ENCODE data around the gene CASP4.

CASP4 gene

DNA sequence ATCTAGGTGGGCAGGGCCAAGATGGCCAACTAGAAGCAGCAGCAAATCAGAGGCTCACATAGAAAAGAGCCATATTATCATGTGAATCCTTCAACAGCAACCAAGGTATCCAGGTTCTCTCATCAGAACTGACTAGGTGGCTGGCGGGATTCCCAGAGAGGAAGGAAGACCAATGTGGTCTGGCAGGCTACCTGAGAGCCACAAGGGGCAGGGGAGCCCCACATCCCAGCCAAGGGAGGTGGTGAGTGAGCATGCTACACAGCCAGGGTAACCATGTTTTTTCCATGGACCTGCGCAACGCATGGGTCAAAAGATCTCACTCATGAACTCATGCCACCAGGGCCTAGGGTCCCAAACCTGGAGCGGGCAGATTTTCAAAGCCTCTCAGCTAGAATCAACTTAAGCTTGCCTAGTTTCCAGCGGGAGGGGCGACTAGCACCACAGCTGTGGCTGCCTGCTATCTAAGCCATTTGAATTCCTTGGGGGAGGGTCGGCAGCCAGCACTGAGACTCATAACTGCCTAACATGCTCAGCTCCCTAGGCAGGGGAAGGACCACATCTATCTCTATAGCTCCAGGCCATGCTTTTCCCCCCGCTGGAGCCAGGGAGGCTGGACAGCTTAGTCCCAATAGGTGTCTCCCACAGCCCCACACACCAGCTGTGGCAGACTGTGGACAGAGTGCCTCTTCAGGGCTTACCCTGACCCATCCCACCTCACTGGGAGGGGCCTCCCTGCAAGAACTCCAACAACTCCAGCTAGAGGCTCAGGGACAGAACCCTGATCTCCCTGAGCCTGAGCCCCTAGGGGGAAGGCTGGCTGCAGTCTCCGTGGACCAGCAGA lies 41.4 kb downstream of the CASP4 start:
- Mint-ChIP-seq H3K4me3 (no peak overlapping the region), H3K36me3 (ENCODE audit: low read depth) (peaks cover 32% of the 10 kb centered on the region), H3K27me3 (no peaks in the 10 kb centered on the region), H3K4me1 (ENCODE audit: low read depth) (peaks cover 7% of the 10 kb centered on the region), H3K27ac (no peak overlapping the region), H3K9me3 (peaks cover 27% of the 10 kb centered on the region)

DNA sequence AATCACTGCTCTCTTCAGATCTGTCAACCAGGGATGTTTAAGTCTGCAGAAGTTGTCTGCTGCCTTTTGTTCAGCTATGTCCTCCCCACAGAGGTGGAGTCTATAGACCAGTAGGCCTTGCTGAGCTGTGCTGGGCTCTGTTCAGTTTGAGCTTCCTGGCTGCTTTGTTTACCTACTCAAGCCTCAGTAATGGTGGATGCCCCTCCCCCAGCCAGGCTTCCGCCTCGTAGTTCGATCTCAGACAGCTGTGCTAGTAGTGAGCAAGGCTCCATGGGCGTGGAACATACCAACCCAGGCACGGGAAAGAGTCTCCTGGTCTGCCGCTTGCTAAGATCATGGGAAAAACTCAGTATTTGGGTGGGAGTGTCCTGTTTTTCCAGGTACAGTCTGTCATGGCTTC lies 42.5 kb downstream of the CASP4 start:
- H3K27ac Mint-ChIP-seq, result no peak overlapping the region
- no peaks in the 10 kb centered on the region for H3K27me3 Mint-ChIP-seq
- H3K4me3 Mint-ChIP-seq, result no peak overlapping the region
- H3K36me3 Mint-ChIP-seq (ENCODE audit: low read depth), result peaks cover 32% of the 10 kb centered on the region
- peaks cover 10% of the 10 kb centered on the region for H3K4me1 Mint-ChIP-seq (ENCODE audit: low read depth)
- peaks cover 27% of the 10 kb centered on the region for H3K9me3 Mint-ChIP-seq

DNA sequence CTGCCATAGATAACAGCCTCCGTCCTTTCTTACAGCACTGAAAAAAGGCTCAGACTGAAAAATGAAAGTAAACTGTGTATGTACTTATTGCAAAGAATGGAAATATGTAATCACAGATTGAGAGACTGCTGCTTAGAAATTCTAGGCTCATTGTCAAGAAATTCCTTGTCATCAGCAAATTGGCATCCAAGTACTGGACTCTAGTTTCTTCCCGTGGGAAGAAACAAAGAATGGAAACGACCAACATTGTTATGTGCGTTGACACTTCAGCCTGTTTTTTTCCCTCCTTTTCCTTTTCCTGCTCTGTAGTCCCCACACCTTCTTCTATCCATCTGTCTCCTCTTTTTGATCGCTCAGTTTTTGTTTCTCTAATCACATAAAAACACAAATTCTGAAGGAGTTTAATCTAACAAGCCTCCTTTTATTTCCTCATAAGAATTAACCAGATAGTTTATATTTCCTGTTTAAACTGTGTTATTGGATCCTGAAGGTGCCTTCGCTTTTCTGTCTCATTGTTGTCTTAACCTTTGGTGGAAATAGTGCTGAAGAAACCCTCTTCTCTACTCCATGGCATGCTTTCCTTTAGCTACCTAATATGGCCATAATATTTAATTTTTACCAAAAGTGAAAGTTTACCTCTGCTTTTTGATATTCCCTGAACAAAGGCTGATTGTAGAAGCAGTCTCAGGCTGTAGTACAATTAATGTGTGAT lies 50.1 kb downstream of the CASP4 start:
- no peaks in the 10 kb centered on the region for H3K27me3 Mint-ChIP-seq

DNA sequence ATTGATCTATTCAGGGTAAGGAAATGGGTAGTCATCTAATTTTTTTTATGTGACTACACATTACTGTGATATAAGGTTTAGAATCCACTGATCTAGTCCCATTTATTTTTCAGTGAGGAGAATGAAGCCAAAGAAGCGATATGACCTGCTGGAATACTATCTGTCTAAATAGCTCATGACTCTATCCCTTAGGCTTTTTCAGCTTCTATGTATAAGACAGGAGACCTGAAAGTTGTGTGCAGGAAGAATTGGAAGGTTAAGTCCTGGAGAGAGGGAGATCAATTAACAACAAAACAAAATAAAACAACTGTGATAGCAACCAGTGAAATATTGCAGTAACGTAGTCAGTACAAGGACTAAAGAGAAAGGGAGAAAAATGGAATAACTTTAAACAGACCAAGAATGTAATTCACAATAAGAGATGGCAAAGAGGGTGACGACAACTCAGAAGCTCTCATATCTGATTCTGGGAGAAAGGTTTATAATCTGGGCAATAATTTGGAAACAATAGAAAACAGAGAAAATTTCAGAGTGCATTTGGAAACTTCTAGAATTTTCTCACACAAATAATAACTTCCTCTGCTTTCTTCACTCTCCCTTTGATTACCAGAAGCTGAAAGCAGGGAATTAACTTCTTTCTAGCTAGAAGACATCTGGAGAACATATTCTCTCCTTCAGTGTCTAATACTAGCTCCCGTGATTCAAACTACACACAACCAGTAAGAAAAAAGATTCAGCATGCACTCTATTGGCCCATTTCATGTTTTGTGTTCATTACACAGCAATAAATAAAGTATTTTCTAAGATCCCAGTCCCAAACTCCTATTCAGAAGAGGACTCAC lies 50.9 kb downstream of the CASP4 start:
- Mint-ChIP-seq H3K9me3 (no peaks in the 10 kb centered on the region), H3K36me3 (ENCODE audit: low read depth) (no peaks in the 10 kb centered on the region), H3K4me1 (ENCODE audit: low read depth) (peaks cover 64% of the 10 kb centered on the region), H3K27ac (peak overlapping the region; percentile 79), H3K27me3 (no peaks in the 10 kb centered on the region), H3K4me3 (peak overlapping the region; percentile 81)

More for the DNA sequence above, 50.1 kb downstream of the CASP4 start:
- Mint-ChIP-seq H3K27ac (peak overlapping the region; percentile 79), H3K36me3 (ENCODE audit: low read depth) (no peaks in the 10 kb centered on the region), H3K9me3 (no peaks in the 10 kb centered on the region), H3K4me3 (peak overlapping the region; percentile 81), H3K4me1 (ENCODE audit: low read depth) (peaks cover 63% of the 10 kb centered on the region)

DNA sequence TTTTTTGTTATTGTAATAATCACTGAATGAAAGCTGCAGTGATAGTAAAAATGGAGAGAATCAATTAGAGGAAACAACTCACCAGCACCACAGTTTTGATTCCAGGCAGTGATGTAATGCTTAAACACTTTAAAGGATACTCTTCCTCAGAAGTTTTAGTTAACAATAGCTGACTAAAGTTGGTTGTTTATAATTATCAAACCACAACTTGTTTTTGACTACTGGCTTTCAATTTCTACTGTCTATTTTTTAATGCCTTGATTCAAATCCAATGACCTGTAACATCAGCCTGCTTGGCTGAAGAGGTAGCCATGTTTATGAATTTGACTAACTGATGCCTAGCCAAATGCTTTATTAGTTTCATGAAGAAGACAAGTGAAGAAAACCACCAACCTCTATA lies 51.9 kb downstream of the CASP4 start:
- H3K36me3 Mint-ChIP-seq (ENCODE audit: low read depth), result no peaks in the 10 kb centered on the region
- no peaks in the 10 kb centered on the region for H3K27me3 Mint-ChIP-seq
- H3K4me1 Mint-ChIP-seq (ENCODE audit: low read depth), result peaks cover 68% of the 10 kb centered on the region
- H3K4me3 Mint-ChIP-seq, result peak overlapping the region; percentile 71
- no peaks in the 10 kb centered on the region for H3K9me3 Mint-ChIP-seq
- peak overlapping the region; percentile 59 for H3K27ac Mint-ChIP-seq

DNA sequence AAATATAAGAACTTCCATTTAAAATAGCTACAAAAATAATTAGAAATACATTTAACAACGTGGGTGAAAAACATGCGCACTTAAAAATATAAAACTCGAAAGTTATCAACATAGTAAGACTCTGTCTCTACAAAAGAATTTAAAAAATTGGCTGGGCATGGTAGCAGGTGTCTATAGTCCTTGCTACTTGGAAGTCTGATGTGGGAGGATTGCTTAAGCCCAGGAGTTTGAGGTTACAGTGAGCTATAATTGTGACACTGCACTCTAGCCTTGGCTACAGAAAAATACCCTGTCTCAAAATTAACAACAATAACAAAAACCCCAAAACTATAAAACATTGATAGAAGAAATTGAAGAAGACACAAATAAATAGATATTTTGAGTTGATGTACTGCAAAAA lies 56.3 kb downstream of the CASP4 start:
- H3K36me3 Mint-ChIP-seq (ENCODE audit: low read depth), result peaks cover 9% of the 10 kb centered on the region
- peaks cover 4% of the 10 kb centered on the region for H3K9me3 Mint-ChIP-seq
- H3K4me3 Mint-ChIP-seq, result no peak overlapping the region
- H3K4me1 Mint-ChIP-seq (ENCODE audit: low read depth), result peaks cover 65% of the 10 kb centered on the region
- H3K27ac Mint-ChIP-seq, result peak overlapping the region; percentile 36
- H3K27me3 Mint-ChIP-seq, result no peaks in the 10 kb centered on the region

DNA sequence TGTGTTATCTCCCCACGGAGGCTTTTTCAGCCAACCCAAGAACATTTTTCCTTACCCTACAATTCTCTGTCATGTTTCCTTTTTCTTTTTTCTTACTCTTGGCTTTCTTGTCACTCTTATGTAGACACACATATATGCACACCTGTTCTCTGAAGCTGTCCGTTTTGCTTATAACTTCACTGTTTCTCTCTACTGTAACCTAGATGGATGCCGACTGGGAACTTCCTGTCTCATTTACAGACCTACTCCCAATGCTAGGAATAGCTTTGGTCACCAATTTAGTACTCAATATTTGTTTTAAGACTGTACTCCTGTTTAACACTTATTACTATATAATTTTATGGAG lies 60.2 kb downstream of the CASP4 start:
- Mint-ChIP-seq H3K27me3 (no peaks in the 10 kb centered on the region), H3K27ac (peak overlapping the region; percentile 2), H3K4me1 (ENCODE audit: low read depth) (peaks cover 37% of the 10 kb centered on the region), H3K4me3 (no peak overlapping the region), H3K36me3 (ENCODE audit: low read depth) (peaks cover 23% of the 10 kb centered on the region), H3K9me3 (peaks cover 4% of the 10 kb centered on the region)

DNA sequence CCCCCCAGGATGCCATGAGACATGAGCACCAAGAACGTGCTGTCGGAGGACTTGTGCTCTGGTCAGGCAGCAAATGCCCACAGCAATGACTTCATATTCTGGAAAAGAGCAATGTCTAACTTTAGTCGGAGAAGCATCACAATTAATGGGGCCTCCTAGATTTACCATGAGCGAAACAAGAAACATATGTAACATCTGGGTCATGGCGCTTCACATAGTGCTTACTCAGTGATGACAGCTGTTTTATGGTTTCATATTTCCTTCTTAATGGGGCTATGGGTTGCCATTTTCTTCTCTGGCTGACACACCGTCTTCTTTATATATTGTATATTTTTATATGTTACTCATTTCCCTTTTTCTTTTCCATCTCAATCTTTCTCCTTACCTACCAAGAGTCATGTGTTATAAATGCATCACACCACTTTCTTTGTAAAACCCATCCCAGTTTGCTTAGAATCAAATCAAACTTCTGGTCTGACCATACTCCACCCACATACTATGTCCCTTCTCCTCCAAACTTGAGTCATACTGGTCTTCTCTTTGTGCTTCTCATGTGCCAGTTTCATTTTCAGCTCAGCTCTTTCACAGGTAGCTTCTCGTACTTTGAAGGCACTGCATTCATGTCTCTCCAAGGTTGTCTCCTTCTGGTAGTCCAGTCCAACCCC lies 60.7 kb downstream of the CASP4 start:
- peaks cover 27% of the 10 kb centered on the region for H3K36me3 Mint-ChIP-seq (ENCODE audit: low read depth)

DNA sequence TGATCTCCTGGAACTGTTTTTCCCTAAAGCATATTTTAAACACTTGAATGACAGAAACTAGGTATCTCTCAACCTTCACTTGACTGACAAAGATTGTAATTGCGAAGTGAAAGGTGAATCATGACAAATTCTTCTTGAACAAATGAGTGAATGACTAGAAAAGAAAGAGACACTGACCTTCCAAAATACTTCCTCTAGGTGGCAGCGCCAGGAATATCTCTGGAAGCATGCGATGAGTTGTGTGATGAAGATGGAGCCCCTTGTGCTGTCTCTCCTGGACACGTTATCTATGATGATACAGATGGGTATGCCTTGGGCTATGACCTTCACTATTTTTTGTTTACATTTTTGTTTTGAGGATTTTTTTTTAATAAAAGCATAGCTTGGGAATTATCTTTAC lies 63.1 kb downstream of the CASP4 start:
- peaks cover 27% of the 10 kb centered on the region for H3K36me3 Mint-ChIP-seq (ENCODE audit: low read depth)
- peaks cover 31% of the 10 kb centered on the region for H3K4me1 Mint-ChIP-seq (ENCODE audit: low read depth)
- H3K9me3 Mint-ChIP-seq, result peaks cover 4% of the 10 kb centered on the region
- no peak overlapping the region for H3K27ac Mint-ChIP-seq
- no peaks in the 10 kb centered on the region for H3K27me3 Mint-ChIP-seq
- no peak overlapping the region for H3K4me3 Mint-ChIP-seq

More for the DNA sequence above, 60.7 kb downstream of the CASP4 start:
- Mint-ChIP-seq H3K9me3 (peaks cover 4% of the 10 kb centered on the region), H3K4me3 (peak overlapping the region; percentile 19), H3K27ac (no peak overlapping the region), H3K27me3 (no peaks in the 10 kb centered on the region), H3K4me1 (ENCODE audit: low read depth) (peaks cover 34% of the 10 kb centered on the region)

DNA sequence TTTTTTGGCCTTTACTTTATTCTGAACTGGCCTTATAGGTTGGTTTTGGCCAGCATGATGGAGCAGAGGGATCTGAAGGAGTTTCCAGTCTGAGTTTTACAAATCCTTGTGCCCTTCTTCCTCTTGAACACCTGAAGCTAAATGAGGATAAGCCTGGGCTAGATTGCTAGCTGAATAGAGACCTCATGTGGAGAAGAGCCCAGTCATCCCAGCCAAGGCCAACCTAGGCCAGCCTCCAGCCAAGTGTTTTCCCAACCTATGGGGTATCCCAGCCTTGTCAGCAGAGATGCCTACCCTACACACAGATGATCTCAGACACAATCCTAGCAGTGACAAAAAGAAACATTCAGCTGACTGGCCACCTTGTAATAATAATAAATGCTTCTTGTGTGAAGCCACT lies 69.1 kb downstream of the CASP4 start:
- H3K27me3 Mint-ChIP-seq, result no peaks in the 10 kb centered on the region
- peaks cover 26% of the 10 kb centered on the region for H3K4me1 Mint-ChIP-seq (ENCODE audit: low read depth)
- no peaks in the 10 kb centered on the region for H3K9me3 Mint-ChIP-seq
- H3K36me3 Mint-ChIP-seq (ENCODE audit: low read depth), result peaks cover 11% of the 10 kb centered on the region
- no peak overlapping the region for H3K27ac Mint-ChIP-seq
- no peak overlapping the region for H3K4me3 Mint-ChIP-seq

DNA sequence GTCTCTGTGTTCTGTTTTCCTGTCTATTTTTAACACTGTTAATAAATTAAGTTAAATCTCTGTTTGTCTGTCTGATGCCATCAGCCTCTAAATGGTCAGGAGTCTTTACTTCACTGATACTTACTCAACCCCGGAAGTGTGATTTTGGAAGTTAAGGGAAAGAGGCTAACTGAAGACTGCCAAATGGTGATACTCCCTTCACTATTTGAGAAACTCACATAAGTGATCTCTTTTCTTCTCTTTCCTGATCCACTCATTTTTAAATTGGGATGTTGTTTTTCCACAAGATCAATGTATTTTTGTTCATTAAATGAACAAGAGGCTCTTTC lies 69.7 kb downstream of the CASP4 start:
- peak overlapping the region; percentile 1 for H3K4me3 Mint-ChIP-seq
- H3K27ac Mint-ChIP-seq, result no peak overlapping the region
- H3K27me3 Mint-ChIP-seq, result no peaks in the 10 kb centered on the region
- peaks cover 26% of the 10 kb centered on the region for H3K4me1 Mint-ChIP-seq (ENCODE audit: low read depth)
- H3K36me3 Mint-ChIP-seq (ENCODE audit: low read depth), result peaks cover 9% of the 10 kb centered on the region
- H3K9me3 Mint-ChIP-seq, result no peaks in the 10 kb centered on the region

DNA sequence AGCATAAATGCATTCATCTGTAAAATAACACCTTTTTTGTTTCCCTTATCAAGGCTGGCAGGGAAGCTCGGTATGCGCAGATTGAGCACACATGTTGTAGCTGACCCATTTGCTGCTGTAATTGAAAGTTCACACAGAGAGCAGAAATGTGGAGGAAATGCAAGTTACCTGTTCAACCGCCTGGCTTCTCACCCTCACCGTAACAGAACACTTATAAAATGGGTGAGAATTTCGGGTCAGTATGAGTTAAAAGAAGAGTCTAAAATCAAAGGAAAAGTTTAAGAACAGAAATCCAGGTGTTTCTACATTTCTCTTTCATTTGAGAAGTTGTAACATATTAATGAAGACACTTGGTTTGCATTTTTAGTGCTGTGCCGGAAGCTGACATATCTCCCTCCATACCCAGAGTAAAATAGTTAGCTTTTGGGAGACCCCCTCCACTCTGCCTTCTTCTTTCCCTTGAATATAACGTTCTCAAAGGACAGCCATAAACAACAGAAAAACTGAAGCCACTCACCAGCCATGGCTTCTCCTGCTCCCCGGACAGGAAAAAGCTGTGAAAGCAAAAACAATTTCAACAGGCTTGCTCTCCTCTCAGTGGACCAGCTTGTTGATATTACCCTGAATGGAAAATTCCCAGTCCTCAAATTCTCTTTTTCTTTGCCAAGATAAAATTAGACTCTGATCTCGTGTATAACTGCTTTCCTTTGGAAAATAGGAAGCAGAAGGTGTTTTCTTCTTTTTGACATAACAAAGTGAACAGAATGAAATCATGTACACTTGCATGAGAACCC lies 70.3 kb downstream of the CASP4 start, which contains the start of gene CASP12:
TSS of gene CASP12 (minus strand) at position 570 of the 794 bp plus-strand sequence.
- Mint-ChIP-seq H3K9me3 (no peaks in the 10 kb centered on the region), H3K27ac (peak within 1 kb of the TSS; percentile 29), H3K27me3 (no peaks in the 10 kb centered on the region), H3K36me3 (ENCODE audit: low read depth) (peaks cover 4% of the 10 kb centered on the region), H3K4me1 (ENCODE audit: low read depth) (peaks cover 26% of the 10 kb centered on the region), H3K4me3 (peak within 1 kb of the TSS; percentile 45)

DNA sequence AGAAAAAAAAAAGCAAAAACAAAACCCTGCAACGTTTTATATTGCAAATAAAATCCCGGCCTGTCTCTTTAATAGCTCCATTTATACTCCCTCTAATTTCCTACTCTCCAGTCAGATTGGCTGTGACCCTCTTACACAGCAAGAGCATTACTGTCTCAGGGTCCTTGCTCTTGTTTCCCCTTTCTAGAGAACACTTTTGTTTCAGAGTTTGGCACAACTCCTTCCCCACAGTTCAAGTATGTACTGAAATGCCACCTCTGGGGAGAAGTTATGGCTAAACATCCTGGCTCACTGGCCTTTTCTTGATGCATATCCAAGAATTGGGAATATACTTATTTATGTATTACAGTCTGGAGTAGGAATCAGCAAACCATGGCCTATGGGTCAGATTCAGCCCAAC lies 72.7 kb downstream of the CASP4 start:
- Mint-ChIP-seq H3K4me1 (ENCODE audit: low read depth) (peaks cover 16% of the 10 kb centered on the region), H3K36me3 (ENCODE audit: low read depth) (no peaks in the 10 kb centered on the region), H3K4me3 (no peak overlapping the region), H3K9me3 (no peaks in the 10 kb centered on the region), H3K27me3 (no peaks in the 10 kb centered on the region), H3K27ac (no peak overlapping the region)

DNA sequence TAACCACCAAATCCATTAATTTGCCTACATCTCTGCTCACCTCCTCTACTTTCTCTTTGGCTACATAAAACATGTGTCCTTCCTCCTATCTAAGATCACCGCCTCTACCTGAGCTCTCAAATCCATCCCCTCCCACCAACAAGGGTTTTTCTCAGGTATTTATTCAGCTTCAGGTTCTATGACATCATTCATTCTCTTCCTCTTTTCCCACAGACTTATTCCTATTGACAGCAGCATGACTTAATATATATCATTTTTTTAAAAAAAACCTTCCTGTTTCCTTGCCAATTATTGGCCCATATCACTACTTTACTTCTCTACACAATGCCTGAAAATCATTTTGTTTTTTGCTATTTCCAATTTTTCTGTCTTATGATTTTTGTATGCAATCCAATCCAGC lies 74.5 kb downstream of the CASP4 start:
- H3K27ac Mint-ChIP-seq, result no peak overlapping the region
- H3K27me3 Mint-ChIP-seq, result no peaks in the 10 kb centered on the region
- peaks cover 16% of the 10 kb centered on the region for H3K4me1 Mint-ChIP-seq (ENCODE audit: low read depth)
- H3K36me3 Mint-ChIP-seq (ENCODE audit: low read depth), result no peaks in the 10 kb centered on the region
- H3K4me3 Mint-ChIP-seq, result no peak overlapping the region
- no peaks in the 10 kb centered on the region for H3K9me3 Mint-ChIP-seq
